Activated CD8-positive, alpha-beta memory T cell treated with anti-CD3 and anti-CD28 coated beads, Interleukin-2, amount 50 U/mL, for 24 hours (primary cell): Measurements from ENCODE around the gene OOSP3.
"Not testable (repeated sequence)": the region's sequence is repeated elsewhere in the genome, so short reads cannot be mapped to it uniquely, and the experiment has no call there.

Source experiments
- DNase-seq: peaks from one replicate; pipeline ENCODE4 v3.0.0-alpha.2; 2020; ENCODE audit errors: extremely low read depth

Gene OOSP3, protein sequence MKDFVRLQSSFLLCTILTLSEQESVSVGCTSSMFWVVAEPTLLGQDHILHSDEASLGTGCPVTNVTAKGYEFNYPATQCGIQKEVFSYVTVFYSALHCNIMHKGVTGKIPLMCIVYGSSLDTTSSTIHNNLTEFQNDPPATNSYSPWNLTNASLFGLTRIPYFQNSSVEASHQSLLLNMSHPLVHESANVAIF

DNA sequence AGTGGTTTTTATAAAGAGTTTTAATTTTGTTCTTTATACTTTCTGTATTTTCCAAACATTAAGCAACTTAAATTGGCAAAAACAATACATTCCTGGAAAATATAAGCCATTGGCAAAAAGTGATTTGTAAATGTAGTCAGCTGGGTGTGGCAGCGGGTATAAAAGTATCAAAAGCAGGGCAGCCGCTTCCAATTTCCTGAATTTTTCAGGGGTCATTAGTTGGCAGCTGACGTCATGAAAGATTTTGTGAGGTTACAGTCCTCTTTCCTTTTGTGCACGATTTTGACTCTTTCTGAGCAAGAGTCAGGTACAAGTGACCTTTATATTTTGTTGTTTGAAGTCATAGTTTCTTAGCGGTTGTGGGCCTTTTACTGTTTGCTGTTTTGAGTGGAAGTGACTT lies at the start of gene OOSP3:
TSS of gene OOSP3 (plus strand) at position 208 of the 400 bp plus-strand sequence. CDS start at position 235, 27 bp downstream.
- DNase-seq = no peak

DNA sequence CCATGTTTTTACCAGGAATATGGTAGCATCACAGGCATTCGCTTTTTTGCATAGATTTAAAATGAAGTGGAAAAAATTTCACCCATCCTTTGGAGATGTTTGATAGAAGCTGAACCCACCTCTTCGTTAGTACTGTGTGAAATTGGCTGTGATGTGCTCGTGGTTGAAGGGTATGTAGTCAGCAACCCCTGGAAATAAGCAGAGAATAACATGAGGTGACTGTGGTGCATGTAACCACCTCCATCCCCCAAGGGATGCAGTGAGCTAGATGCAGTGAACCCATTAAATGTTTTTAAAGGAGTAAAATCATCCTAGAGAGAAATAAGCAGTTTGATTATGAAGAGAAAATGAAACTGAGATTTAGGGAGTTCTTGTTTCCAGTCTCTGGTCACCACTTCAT lies 49.2 kb upstream of the OOSP3 start:
- no peak for DNase-seq

DNA sequence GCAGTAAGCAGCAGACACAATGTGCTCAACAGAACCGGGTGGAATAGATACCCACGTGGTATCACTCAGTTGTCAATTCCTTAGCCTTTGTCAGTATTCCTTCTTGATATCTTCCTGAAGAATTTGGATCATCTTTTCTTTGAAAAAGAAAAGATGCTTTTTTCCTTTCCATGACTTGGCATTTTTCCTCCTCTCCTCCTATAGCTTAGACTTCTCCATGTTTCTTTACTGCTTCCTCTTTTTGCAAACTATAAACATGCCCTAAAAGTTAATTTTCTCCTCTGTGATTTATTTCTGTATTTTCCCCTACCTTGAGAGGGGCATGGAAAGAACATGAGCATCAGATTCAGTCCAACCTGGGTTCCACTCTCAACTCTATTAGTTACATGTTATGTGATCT lies 45.0 kb upstream of the OOSP3 start:
- no peak for DNase-seq

DNA sequence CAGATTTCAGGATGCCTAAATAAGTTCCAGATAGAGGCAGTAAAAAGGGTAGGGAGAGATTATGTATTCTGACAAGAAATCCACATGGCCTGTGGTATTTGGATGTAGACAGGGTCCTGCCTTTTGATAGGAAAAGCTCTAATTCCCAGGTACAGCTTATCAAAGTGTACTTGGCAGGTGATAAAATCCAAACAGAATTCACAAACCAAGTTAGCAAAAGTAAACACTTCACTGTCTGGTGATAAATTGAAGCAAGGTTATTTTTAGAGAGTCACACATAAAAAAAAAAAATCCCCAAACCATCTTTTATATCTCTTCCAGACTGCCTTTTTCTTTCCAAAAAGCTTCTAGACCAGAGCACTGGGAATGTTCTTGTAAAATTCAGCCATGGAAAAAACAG lies 39.0 kb upstream of the OOSP3 start:
- DNase-seq = no peak

DNA sequence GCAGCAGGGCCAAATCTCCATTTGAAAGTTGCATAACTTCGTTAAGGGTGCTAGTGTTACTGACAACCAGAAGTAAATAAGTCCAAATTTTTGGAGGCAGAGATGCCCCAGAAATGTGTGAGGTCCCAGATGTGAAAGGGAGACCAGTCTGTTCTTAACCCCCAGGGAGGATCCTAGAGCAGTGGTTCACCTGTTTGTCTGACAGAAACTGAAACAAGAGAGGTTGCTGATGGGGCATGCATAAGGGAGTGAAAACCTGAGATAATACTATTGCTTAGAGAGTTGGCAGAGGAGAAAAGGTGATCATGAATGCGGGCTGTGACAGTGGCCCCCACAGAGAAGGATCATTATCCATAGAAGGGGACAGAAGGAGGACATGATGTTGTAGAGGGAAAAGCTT lies 37.1 kb upstream of the OOSP3 start:
- no peak for DNase-seq

DNA sequence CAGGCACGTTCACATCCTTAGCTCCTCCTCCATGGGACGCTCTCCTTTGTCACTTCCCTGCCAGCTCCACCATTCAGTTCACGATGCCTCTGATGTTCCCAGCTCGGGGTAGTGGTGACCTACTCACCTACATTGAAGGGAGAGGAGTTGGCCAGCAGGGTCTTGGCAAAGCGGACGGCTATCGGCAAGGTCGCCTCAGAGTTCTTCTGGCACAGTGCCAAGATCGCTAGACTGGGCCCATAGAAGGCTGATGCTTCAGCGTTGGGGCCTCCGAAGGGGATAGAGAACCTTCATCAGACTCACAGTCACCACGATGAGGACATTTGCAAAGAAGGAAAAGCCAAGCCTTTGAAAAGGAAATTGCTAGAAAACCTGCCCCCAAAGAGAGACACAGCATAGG lies 36.3 kb upstream of the OOSP3 start:
- no peak for DNase-seq

DNA sequence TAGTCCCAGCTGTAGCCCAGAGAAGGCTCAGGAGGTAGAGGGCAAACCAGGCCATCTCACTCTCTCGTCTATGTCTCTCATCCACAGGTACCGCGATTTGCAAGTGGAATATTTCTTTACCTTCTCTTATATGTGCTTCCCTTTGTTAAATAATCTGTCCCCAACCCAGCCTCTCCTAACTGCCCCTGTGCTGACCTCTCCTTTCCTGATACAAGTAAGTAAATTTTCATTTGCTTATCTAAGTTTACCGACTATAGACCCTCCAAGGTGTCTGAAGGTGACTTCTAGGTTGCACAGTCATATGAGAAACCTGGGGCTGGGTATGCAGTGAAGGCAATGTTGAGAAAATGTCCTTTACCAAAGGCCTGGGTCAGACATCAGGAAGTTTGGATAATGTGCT lies 33.2 kb upstream of the OOSP3 start, which contains the start of gene CBLIF:
TSS of gene CBLIF (minus strand) at position 101 of the 400 bp plus-strand sequence. CDS start at position 55, 46 bp downstream.
- DNase-seq = no peak

DNA sequence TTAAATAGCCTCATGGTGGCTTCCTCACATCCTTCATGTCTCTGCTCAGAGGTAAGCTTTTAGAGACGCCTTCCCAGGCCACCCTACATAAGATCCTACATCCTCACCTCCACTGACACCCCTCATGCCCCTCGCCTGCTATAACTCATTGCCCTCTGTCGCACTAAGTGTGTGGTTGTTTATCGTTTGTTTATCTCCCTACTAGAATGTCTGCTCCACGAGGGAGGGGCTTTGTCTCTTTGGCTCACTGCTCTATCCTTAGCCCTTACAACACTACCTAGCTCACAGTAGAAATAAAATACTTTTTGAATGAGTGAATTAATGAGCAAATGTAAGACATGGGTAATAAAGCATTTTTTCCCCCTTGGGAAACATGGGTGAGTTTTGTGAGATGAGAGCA lies 32.0 kb upstream of the OOSP3 start:
- no peak for DNase-seq

DNA sequence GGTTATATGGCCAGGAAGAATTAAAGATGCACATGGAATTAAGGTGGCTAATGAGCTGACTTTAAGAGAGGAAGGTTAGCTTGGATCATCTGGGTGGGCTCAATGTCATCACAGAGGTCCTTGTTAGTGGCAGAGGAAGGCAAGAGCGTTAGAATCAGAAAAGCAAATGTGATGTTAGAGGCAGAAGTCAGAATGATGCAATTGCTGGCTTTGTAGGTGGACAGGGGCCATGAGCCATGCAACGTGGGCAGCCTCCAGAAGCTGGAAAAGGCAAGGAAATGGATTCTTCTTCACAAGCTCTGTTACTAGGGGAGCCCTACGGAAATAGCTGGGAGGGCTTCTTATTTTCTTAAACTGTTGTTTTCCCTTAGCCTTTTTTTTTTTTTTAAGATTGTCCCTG lies 31.0 kb upstream of the OOSP3 start:
- DNase-seq = no peak

DNA sequence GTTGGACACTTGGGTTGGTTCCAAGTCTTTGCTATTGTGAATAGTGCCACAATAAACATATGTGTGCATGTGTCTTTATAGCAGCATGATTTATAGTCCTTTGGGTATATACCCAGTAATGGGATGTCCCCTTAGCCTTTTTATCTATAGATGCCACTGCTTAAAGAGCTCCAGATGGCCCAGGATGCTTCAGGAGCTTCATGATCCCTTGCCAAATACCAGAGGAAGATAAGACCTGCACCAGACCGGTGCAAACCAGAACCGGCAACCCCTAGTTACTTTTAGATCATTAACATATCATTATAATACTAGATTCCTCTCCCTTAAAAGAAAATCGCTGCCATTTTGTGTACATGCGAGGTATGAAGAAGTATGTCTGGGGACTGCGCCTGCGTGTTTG lies 30.1 kb upstream of the OOSP3 start:
- not testable (repeated sequence) for DNase-seq

DNA sequence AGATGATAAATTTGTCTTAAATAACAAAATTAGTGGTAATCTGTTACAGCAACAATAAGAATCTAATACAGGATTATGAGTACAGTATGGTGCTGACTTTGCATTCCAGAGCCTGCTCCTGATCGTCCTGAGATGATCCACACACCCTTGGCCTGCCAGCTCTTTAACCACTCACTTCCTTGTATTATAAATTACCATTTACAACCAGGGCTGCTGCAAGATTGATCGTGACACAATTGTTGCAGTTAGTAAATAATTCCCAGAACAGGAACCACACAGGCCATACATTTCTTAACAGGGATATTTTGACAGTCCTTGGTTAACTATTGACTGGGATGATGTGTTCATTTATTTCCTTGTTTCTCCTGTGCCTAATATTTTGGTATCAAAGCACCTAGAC lies 29.5 kb upstream of the OOSP3 start:
- DNase-seq = no peak

DNA sequence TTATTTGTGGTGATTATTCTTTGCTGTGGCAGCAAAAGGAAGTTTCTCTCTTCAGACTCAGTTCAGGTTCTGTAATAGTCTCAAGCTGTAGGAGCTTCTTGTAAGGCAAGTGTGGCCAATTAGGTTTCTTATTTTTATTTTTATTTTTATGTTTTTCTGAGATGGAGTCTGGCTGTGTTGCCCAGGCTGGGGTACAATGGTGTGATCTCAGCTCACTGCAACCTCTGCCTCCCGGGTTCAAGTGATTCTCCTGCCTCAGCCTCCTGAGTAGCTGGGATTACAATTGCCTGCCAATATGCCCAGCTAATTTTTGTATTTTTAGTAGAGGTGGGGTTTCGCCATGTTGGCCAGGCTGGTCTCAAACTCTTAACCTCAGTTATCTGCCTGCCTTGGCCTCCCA lies 29.0 kb upstream of the OOSP3 start:
- not testable (repeated sequence) for DNase-seq

DNA sequence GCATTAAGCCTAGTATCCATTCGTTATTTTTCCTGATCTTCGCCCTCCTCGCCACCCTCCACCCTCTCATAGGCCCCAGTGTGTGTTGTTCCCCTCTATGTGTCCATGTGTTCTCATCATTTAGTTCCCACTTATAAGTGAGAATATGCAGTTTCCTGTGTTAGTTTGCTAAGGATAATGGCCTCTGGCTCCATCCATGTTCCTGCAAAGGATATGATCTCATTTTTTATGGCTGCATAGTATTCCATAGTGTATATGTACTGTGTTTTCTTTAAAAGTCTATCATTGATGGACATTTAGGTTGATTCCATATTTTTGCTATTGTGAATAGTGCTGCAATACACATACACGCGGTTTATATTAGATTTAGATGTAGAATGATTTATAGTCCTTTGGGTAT lies 27.2 kb upstream of the OOSP3 start:
- not testable (repeated sequence) for DNase-seq

DNA sequence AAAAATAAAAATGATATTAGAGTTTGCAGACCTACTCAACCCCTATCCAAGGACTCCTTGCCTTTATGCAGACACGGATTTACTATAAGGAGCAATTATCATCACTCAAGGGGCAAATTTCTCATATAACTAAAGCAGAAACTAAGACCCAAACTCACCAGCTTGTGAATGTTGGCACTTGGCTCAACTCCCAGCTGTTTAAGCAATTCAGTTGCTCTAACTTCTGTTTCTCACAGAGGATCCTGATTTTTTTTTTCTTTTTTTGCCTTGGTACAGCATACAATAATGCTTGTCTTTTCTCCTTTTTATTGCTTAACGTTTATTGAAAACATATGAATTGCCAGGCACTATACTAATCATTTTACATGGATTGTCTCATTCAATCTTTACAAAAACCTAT lies 23.7 kb upstream of the OOSP3 start:
- no peak for DNase-seq

DNA sequence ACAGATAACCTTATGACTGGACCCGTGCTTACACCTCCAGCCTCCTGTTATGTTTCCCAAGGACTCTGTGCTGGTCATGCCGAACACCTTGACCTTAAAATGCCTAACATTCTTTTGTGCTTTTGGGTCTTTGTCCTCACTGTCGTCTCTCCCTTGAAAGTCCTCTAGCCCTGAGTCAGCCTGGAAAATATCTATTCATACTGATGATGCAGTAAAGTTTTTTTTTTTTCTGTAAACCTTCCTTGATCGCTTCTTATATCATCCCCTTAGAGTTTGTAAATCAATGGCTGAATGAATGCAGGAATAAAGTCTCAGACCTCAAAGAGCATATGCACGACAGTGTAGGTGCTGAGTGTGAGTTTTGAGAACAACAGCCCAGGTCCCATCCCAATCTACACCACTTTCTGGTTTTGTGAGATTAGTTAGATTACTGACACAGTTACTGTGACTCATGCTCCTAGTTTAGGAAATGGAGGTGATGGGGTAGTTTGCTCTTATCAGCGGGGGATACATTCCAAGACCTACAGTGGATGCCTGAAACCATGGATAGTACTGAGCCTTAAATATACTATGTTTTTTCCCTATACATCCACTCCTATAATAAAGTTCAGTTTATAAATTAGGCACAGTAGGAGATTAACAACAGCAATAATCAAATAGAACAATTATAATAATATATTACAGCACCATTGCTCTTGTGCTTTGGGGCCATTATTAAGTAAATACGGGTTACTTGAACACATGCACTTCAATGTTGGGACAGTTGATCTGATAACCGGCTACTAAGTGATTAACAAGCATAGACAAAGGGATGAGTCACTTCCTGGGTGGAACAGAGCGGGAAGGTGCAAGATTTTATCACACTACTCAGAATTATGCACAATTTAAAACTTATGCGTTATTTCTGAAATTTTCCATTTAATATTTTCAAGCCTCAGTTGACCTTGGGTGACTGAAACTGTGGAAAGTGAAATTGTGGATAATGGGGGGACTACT lies 20.8 kb upstream of the OOSP3 start:
- DNase-seq = no peak

DNA sequence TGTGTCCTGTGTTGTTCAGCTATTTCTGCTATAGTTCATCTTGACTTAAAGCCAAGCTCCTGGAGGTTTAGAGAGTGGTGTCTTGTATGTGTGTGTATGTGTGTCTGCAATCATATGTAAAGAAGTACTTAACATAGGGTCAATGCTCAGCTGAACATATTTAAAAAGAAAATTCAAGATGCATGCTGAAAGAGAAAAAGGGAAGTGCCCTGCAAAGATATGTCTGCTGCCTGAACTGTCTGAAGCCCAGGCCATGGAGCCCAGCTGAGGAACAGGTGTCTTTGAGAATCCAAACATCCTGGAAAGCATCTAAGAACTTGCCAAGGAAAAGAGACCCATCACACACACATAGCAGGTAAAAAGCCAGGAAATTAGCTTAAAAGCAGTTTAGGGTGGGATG lies 18.9 kb upstream of the OOSP3 start:
- DNase-seq = no peak

DNA sequence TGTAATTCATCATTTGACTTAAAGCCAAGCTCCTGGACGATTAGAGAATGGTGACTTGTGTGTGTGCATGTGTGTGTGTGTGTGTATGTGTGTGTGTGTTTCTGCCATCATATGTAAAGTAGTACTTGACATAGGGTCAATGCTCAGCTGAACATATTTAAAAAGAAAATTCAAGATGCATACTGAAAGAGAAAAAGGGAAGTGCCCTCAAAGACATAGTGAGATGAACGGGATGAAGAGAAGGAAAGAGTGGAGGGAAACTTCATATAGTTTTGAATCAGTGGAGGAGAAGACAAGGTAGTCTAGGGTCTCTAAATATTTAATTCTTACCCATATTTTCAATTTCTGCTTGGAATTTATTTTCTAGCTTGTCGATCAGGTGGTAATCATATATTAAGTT lies 16.3 kb upstream of the OOSP3 start:
- DNase-seq = no peak

DNA sequence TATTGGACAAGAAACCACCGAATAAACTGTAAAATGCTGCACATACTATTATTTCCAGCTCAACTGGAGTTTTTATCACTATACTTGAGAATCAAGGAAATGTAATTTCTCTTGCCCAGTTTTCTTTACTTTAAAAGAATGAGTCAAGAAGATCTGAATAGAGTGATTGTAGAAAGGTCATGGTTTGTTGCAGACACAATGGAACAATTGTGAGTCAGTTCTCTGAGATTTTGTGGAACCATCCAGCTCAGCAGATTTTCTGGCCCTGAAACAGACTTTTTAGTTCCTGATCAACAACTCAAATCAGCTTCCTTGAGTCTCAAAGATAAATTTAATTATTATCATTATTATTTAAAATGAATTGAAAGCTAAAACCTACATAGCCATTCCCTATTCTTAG lies 13.6 kb upstream of the OOSP3 start:
- DNase-seq = no peak

DNA sequence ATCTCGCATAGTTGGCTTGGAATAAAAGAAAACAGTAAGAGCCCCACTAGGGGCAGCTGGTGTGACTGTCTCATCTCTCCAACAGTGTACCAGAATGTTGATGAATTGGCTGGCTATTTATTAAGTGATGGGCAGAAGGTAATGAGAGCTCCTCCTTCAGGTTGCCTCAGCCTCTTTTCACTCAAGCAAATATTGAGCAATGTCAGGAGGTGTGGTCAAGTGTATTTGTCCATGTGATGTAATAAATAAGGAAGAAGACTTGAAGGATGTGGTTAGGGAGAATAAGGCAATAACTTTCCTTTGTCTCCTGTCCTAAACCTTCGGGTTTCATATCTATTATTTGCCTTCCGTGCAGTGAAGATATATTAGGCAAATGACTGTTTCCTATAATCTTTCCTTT lies 12.2 kb upstream of the OOSP3 start, which contains the start of gene TCN1:
TSS of gene TCN1 (minus strand) at position 91 of the 400 bp plus-strand sequence. CDS start at position 74, 17 bp downstream.
- no peak for DNase-seq

DNA sequence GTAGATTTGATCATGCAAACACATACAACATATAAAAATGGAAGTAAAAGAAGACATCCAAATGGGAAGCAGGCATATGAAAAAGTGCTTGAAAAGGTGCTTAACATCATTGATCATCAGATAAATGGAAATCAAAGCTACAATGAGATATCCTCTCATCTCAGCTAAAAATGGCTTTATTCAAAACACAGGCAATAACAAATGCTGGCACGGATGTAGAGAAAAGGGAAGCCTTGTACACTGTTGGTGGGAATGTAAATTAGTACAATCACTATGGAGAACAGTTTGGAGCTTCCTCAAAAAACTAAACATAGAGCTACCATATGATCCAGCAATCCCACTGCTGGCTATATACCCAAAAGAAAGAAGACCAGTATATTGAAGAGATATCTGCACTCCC lies 11.7 kb upstream of the OOSP3 start:
- no peak for DNase-seq

DNA sequence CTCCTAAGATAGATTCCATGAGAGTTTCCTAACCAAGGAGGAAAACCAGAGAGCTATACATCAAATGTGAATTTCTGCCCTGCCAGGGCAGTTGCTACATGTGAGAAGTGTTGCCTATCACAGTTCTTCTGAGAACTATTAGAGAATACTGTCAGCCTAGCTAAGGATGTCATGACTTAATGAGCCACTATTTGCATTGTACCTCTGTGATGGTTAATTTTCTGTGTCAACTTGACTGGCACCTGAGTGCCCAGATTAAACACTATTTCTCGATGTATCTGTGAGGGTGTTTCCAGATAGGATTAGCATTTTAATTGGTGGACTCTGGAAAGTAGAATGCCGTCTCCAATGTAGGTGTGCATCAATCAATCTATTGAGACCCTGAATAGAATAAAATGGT lies 10.6 kb upstream of the OOSP3 start:
- no peak for DNase-seq

DNA sequence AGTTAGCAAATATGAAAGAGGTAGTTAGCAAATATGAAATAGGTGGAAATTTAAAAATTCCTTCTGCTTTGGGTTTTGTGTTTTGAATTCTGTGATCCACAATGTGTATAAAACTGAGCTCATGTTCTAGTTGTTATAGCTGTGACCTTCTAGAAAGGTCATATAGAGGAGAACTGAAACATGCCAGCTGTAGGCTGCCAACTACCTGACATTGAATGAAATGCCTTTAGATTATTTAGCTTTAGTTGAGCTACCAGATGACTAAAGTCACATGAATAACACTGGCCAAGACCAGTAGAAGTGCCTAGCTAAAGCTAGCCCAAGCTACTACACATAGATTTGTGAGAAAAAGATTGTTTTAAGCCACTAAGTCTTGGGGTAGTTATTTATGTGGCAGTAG lies 6.5 kb upstream of the OOSP3 start:
- DNase-seq = no peak
